NCI-H1105 (cell line): ENCODE measurements around the gene RCAN2.

Source experiments
- DNase-seq: peaks from one replicate; lab custom pipeline; 2025; lab: John Stamatoyannopoulos, UW

The RCAN2 gene

DNA sequence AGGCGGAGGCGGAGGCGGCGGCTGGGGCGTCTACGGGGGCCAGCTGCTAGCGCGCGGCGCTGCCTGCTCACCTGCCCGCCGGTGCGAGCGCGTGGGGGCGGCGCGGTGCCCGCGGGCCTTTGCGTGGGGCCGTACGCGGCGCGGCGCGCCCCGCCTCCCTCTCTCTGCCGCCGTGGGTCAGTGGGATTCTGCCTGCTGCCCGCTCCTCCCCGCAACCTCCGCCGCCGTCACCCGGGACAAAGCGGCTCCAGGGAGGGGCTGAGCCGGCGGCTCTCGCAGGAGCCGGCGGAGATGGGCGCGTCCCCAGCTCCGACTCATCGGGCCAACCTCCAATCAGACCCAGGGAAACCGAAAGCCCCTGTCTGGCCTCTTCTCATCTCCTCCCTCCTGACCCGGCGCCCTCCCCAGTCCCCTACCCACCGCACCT is at the start of gene RCAN2:
Gene RCAN2, minus strand, starts transcription at position 249 of the 427 bp plus-strand sequence.
- peak; percentile 65 for DNase-seq

DNA sequence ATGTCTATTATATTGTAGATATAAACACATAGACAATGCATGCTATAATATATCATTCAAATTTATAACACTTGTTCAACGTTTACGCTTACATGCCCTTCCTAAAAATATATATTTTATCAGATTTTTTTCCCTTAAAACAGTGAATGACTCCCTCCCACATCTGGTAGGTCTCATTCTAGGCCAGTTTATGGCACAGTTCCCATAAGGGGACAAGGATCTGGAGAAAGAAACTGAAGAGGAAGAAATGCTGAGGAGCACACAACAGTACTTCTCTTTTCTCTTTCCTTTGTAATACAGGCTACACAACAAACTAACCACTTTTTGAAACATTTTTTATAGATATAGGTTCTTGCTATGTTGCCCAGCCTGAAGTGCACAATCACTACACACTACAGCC is 48.6 kb upstream of the RCAN2 start:
- no peak for DNase-seq

GRCh38 chr6:46538800-46539480 is 47.7 kb upstream of the RCAN2 start:
- DNase-seq = no peak

DNA sequence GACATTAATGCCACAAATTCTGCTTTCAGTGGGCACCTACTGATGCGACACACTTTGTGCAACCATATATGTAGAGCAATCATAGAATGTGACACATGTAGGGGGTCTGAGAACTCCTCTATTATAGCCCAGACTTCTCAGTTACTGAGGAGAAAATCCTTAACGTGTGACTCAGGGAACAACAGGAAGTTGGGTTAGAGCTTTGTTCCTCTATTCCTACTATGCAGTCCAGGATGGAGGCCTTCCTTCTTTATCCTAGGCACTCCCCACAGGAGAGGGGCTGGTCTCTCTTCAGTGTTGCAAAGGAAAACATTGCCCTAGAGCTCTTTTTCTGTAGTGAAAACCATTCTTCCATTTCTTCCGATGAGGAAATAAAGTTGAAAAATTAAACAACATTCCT is 39.6 kb upstream of the RCAN2 start:
- DNase-seq = no peak

DNA sequence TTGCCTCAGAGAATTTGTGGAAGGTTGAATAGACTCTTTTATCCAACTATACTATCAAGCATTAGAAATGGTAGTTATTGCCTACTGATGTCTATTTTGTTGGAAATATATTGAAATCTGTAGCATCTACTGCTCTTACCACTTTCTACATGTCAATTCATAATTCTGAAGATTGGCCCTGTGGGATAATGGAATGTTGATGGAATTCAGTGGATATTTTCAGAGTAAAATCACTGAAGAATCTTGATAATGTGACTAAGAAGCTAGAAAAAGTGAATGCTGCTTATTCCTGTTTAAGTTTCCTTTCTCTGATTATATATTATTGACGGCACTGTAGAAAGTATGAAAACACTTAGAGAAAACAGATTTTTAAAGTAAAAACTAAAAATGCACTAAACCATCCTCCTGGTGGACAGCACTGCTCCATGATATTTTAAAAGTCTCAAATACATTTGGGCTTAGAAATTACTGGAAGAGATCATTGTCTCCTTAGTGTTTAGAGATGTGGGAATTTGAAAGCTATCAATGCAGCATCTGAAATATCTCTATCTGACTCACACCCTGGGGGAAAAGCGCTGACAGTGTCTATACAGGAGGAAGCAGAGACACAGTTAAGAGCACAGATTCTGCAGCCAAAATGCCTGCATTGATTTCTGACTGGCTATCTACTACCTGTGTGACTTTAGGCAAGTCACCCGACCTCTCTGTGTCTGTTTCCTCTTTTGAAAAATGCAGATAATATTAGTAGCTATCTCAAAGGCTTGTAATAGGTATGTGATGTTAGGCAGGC is 37.9 kb upstream of the RCAN2 start:
- DNase-seq = no peak

DNA sequence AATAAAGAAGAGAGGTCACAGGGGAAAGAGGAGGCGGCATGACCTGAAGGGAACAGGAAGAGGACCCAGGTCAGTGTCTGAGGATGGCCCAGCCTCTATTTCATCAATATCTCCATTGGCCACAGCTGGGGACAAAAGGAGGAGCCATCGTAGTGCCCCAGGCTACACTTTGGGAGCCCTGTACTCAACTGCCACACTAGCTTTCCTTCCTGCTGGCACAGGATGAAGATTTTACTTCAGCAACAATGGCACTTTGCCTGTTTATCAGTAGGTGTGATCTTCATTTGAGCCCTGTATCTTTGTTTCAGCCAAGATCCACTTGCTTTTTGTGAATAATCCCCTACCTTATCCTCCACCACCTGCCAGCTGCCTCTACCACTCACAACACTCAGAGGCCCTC is 35.4 kb upstream of the RCAN2 start:
- DNase-seq = peak; percentile 3

DNA sequence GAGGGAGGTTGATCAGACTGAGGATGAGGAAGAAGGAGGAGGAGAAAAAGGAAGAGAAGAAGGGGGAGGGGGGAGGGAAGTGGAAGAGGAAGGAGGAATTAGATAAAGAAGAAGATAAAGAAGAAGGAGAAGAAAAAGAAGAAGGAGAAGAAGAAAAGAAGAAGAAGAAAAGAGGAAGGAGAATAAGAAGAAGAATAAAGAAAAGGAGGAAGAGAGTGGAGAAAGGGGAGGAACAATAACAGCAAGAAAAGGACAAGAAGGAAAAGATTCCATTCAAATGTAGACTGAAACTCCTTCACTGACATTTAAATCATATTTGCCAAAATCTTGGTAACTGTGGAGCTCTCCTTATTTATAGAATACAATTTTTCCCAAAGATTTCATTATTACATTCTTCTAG is 34.3 kb upstream of the RCAN2 start:
- no peak for DNase-seq

DNA sequence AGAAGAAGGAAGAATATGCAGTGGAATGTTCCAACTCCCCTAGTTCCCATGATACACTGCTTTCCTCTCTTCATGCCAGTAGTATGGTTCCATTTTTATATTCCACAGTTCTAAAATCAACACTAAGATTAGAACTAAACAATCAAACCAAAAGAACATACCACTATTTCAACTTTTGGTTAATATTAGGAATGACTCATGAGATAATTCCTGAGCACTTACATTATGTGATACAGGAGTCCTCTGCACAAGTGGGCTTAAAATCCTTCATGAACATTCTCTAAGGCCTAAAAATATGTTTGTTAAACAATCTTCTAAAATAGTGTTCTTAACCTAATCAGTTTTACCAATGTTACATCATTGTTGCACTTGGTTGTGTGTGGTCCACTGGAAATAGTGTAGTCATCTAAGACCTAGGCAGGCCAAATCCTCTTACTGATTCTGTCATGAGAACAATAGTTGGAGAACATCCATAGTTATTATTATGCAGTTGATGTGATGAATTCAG is 30.3 kb upstream of the RCAN2 start:
- no peak for DNase-seq

GRCh38 chr6:46517202-46517601 is 26.0 kb upstream of the RCAN2 start:
- DNase-seq = no peak

GRCh38 chr6:46513533-46513932 is 22.3 kb upstream of the RCAN2 start:
- no peak for DNase-seq

DNA sequence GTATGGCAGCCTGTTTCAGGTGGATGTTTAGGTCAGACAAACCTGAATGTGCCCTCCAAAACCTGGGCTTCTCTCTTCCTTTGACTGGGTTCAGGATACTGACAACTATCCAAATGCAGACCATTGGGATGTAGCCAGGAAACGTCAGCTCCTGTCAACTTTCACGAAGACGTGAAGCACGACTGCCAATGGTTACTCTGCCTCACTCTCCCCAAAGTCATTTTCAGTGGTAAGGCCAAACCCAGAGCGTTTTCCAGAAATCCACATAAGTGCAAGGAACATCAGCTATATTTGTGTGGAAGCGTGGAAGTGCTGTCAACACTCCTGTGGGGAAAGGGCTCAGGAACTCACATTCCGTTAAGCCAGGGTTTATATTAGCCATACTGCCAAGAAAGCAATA is 20.1 kb upstream of the RCAN2 start:
- DNase-seq = no peak

- DNase-seq = no peak
Measured at GRCh38 chr6:46510651-46511050, 19.4 kb upstream of the RCAN2 start.

DNA sequence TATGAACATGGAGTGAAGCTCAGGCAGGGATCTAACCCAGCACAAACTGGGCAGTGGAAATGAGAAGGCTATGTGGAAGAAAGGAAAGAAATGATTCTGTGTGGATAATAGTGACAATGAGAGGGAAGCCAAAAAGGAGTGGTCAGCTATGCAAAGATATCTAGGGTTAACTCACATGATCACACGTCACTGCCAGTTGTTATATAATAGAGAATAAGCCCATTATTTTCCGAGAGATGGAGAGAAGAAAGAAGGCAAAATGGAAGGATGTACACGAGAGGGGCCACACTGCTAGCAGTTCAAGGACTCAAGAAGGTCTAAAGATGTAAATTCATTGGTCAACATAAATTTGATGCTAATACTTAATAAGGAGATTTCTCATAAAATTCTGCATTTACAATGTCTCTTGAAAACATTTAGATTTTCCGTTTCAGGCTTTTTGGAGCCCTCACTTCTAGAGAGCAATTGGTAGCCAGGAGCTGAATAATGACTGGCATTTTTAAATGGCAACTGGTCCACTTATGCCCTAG is 18.8 kb upstream of the RCAN2 start:
- no peak for DNase-seq

DNA sequence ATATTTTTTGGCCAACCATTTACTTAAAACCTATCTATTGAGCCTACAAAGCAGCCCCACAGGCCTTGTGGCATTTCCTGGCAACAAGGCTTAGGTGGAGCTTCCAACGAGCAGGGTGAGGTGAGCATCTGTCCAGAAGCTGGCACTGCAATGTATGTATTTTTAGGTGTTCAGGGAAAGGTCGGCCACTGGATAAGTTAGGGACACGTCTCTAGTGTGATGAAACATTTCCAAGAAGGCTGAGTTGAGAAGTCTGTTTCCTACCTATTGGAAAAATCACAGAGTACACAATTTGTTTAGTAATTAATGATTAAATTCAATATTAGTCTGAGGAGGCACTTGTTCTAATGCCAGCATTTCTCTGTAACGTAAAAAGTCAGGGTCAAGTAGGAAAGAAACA is 17.8 kb upstream of the RCAN2 start:
- no peak for DNase-seq

DNA sequence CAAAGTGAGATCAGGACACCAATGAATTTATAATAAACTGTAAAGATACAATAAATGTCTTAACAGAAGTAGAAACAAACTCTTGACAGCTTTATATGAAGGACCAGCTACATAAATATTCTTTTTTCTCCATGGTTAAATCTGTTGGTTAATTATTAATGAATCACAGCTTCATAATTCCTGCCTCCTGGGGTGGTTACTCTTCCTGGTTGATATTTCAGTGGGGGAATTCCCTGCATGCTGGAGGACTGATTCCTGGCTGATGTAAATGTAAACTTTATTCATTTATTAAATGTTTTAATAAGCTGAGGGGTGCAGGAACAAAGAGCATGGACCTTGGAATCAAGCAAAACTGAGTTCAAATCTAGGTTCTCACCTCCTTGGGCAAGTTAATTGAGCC is 16.2 kb upstream of the RCAN2 start:
- DNase-seq = no peak

DNA sequence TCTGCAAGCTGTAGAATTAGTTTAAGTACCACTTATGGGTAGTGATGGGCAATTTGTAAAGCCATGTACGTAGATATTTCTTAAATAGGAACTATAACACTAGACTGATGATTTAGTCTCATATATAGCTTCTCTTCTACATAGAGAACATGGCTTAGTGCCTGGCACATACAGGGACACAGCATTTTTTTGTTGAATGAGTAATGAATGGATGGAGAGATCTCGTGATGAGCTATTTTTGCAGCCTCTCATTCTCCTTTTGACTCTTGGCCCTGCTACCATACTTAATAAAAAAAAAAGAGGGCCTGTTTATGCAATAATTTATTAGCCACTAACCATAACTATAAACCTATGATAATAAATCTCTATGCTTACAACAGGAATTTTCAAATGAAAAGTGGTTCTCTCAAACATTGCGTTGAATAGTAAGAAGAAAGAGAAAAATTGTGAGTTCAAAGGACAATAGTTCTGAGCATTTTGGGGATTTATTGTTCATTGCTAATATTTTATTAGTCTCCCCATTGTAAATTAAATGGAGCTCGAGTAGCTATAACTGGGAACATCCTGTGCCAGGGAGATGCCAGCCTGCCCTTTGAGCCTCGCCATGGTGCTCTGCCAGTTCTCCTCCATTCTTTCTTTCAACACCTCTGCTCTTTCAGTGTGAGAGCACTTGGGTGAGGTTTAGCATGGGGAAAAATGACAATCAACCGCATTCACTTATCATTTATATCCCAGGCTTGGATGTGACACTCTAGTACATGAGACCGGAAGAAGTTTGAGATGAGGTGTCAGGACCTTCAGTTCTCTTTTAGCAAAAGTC is 14.7 kb upstream of the RCAN2 start:
- DNase-seq = no peak

DNA sequence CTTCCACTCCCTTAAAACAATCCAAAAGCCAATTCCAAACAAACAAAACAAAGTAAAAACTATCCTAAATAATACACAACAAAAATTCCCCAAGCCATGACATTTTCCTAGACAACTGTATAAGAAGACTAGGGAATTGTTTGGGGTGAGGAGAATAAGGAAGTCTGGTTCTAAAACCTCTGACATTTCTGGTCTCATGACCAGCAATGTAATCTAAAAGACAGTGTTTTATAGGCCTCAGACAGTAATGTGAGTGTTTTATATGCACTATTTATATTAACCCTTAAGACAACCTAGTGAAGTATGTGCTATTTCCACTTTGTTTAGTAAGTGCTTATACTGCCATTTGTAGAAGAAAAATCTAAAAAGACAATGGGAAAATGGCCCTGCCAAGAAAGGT is 13.0 kb upstream of the RCAN2 start:
- DNase-seq = no peak

DNA sequence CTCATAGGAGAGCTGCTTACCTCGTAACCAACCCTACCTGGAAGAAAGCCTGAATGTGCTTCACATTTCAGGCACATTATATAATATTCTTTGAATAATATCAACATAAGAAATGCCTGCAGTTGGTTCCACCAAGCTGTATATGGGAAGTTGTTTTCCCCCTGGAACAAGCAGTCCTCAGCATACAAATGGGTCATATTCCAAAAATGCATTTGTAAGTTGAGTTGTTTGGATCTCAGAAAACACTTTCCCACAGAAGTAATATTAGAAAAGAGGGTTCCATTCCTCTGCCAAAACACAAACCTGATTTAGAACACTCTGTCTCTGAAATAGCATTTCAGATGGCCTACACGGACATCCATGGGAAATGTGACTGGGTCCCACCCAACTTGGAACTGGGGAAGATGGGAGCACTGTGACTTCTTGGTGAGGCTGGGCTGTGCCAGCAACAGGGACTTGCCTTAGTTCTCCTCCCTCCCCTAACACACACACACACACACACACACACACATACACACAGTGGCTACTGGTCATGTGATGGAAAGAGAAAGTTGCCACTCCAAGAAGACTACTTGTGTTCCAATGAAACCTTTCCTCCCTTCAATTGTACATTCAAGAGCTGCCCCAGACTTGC is 11.4 kb upstream of the RCAN2 start:
- DNase-seq = no peak

DNA sequence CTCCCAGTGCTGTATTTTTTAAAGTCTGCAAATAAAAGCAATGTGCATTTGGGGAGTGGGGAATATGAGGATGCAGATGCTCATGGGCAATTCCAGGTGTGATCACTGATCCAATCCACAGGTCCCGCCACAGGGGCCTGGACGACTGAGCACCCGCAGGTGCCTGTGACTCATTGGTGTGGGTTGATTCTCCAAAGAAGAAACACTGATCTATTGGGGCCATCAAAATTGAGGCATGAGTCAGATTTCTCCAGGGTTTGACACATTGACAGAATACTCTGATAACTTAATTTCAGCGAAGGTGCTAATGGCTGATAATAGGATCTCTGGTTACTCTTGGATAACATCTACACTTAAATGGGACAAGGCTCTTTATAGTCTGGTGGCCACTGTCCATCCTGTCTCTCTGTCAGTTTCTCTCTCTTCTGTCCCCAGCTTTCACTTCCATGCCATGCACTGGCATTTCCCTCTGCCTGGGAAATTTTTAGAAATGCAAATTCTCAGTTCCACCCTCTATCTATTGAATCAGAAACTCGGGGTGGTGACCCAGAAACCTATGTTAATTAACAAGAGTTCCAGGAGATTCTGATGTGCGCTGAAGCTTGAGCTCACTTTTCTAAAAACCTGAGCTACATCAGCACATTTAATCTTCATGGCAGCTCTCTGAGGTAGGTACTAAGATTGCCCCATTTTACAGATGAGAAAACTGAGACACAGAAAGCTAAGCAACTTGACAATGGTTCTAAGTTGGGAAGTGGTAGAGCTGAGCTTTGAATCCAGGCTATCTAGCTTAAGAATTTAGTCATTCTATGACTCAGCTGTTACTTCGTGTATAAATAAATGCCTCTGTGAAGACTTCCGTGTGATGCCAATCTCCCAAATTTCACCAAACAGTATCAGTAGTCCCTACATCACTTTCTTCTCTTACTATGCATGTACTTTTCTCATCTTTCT is 10.2 kb upstream of the RCAN2 start:
- no peak for DNase-seq

DNA sequence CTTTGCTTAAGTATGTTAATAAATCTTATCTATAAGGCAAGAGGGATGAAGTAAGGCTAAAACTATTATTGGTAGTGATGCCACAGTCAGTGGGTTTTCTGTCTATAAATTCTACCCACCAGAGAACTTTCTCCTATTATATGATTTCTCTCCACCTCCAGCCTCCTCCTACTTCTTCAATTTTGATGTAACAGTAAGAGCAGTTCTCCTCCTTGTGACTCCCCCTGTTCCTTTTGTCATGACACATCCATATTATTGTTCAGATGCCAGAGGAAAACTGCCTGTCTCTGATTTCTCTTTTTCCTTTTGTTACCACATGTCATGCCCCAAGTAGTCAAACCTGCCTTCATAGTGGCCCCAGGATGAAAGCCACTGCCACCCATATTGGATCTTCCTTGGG is 9.1 kb upstream of the RCAN2 start:
- DNase-seq = no peak
